ENCODE measurements around the gene RPS6KB2.

RPS6KB2 gene

DNA sequence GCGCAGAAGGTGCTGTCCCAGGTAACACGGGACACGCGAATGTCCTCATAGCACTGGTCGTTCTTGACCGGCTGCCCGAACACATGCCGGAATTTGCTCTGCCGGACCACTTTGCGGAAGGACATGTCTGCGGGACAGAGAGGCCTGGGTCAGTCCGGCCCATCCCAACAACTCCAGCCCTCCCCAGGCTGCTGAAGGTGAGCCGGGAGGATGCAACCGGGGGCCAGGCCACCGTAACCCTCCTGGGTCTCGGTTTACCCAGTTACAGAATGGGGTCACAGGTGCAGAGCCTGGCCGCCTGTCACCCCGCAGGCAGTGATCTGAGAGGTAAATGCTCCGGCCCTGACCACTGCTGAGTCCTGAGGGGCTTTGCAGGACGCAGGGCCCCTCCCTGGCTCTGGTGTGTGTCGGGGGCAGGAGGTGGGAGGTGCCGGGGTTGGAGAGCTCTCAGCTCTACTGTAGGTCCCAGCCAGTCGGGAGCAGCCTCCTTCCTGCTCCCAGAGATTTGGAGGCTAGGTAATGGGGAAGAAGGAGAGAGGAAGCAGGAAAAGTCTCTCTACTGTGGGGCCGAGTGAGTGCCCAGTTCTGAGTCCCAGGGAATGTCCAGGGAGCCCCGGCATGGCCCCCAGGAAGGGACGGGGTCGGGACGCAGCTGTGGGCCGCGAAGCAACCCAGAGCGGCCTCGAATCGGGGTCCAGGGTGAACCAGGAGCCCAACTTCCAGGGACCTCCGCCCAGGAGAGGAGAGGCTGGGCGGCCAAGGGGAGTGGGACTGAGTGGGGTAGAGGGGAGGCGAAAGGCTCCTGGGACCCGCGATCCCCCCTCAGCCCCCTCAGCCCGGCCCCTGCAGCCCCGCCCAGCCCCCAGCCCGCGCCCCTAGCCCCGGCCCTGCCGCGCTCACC, 14.5 kb downstream of the RPS6KB2 start:
- DNase-seq (ENCODE audit: low spot score): no peak

DNA sequence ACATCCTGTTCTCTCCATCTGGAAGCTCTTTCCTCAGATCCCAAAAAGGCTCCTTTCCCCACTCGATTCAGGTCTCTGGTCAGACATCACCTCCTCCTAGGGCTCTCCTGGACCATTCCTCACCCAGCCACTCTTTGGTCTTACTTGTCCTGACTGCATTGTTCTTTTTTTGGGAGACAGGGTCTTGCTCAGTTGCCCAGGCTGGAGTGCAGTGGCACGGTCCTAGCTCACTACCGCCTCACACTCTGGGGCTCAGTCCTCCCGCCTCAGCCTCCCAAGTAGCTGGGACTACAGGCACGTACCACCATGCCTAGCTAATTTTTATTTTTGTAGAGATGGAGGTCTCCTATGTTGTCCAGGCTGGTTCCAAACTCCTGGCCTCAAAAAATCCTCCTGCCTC, 17.2 kb downstream of the RPS6KB2 start:
- no peak for DNase-seq (ENCODE audit: low spot score)

DNA sequence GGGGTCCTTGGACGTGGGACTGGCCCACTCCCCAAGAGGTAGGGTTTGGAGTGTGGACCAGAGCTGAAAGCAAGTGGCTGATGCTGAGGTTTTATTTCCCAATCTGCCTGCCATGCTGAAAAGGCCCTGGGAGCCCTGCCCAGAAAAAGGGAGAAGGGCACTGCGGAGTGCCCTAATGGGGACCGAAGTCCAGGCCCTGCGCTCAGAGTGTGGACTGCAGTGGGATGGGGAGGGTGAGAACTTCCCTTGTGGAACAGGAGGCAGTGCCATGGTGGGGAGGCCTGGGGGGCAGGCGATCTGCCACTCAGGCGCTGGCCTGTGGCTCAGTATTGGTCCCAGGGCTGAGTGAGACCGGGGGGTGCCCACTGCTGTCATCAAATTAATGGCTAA, 19.9 kb downstream of the RPS6KB2 start:
- DNase-seq (ENCODE audit: low spot score): no peak

DNA sequence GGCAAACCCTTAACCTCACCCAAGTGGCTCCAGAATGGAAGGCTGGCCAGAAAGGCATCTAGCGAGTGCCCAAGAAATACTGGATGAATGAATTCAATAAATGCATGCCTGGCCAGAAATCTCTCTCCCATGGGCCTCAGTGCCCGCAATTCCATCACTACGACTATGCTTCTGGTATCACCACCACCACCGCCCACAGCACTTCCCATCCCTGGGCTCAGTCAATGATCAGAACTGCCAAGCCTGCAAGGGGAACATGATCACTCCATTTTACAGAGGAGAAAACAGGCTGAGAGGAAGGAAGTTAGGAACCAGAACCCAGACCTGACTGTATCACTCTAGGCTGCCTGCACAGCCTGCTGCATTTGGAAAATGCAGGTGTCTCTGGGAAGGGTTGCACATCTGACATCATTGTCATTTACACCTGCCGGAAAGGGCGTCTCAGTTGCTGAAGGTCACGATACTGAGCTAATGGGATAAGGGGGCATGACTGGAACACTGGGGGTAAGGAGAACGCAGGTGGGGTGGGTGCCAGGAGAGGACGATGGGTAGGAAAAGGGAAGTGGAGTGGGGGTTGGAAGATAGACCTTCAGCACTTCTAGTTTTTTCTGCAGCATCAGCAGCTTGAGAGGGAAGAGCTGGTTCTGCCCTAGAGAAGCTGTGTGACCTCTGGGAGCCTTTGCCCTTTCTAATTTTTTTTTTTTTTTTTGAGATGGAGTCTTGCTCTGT, 21.0 kb downstream of the RPS6KB2 start:
- no peak for DNase-seq (ENCODE audit: low spot score)

DNA sequence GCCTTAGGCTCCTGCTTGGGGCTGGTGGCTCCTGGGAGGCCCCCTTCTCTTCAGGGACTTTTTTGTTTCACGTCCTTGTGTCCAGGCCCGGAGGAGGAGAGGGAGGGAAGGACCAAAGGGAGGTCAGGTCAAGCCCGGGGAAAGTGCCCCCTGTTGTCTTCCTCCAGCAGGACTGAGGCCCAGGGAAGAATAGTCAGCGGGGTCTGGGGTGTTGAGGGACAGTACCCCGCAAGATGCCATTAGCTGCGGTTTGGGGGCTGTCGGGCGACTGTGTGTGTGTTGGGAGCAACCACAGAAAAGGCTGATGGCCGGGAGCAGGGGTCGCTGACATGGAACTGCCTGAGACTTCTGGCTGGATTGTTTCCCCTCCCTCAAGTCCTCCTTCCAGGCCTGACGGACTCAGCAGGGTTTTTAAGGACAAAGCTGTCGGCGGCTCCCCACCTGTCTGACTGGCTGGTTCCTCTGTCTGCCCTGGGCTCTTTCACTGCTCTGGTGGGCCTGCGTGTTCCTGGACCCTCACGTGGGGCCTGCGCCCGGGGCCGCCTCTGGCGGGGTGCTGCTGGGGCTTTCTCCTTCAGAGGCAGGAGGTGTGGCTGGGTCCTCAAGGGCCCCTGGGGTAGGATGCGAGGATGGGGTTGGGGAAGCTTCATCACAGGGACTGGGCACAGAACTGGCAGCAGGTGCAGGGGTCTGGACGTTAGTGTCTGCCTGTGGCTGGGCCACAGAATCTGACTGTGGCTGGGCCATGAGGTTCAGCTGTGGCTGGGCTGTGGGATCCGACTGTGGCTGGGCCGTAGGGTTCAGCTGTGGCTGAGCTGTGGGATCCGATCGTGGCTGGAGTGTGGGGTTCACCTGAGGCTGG, 22.7 kb downstream of the RPS6KB2 start:
- DNase-seq (ENCODE audit: low spot score): no peak

DNA sequence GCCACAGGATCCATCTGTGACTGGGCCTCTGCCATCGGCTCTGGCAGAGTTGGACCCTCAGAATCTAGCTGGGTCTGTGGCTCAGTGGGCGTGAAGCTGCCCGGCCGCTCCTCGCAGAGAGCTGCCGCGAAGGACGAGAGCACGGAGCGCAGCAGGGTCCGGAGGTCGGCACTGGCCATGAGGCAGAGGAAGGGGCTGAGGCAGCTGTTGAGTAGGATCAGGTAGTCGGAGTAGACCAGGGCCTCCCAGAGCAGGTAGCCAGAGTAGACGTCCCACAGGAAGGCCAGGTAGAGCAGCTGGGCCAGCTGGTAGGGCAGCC, 23.3 kb downstream of the RPS6KB2 start:
- DNase-seq (ENCODE audit: low spot score): no peak

DNA sequence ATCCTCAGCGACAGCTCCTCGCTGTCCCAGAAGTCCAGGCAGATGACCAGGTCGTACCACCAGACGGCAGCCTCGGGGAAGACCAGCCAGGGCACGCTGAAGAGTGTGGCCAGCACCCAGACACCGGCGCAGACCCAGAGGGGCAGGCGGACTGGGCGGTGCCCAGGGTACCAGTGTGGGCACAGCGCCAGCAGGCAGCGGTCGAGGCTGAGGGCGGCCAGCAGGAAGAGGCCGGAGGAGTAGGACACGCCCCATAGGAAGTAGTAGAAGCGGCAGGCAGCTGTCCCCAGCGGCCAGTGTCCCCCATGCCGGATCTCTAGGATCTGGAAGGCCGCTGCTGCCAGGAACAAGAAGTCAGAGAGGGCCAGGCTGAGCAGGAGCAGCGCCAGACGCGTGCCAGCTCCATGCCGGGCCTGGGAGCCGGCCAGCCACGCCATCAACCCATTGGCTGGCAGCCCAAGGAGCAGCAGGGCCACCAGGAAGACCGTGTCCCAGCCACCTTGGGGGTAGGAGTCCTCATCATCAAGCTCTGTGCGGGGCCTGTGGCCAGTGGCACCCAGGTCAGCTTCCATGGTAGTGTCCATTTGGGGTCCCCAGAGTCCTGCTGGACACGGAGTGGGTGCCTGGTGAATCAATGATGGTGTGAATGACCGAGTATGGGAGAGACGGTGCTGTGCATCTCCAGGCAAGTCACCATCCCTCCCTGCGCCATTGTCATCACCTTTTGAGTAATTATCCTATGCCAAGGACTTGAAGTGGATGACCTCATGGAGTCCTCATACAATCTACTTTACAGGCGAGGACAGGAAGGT, 24.1 kb downstream of the RPS6KB2 start, which contains the start of gene GPR152:
Gene GPR152 (minus strand): TSS at position 589 of the 812 bp plus-strand sequence. CDS start 5 bp downstream, at position 584.
- DNase-seq (ENCODE audit: low spot score): no peak

DNA sequence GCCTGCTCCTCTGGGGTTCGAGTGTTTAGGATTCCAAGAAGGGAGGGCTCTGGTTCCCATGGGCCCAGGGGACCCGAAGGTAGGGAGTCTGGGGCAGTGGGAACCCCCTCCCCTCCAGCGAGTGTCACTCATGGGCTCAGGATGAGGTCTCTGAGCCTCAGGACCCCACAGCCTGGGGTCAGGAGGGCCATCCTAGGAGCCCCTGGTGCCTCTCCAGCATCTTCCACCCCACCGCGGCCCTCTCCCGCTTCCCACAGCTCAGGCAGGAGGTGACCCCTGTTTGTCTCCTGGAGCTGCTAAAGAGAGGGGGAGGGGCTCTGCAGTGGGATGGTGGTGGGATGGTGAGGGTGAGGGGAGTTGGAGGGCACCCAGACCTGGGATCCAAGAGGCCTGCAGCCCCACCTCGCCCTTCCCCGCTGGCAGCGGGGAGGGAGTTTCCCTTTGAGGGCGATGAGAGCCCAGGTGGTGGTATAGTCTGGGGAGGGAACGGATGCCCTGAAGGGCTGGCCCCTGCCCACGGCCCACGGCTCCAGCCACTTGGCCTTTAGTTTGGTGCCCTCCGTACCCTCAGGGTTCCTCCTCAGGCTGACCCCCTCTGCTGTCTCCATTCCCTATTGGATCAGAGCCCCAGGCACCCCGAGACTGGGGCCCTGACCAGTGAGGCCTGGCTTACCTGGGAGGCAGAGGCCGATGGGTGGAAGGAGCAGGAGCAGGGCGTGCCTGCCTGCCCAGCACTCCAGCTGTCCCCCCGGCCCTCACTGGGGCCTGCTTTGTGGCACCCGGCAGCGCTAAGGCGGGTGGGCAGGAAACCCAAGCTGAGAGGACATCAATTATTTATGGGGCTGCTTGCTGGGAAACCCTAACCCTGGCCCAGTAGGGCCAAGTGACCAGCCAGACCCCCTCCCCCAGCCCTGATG, 25.8 kb downstream of the RPS6KB2 start:
- DNase-seq (ENCODE audit: low spot score): no peak

DNA sequence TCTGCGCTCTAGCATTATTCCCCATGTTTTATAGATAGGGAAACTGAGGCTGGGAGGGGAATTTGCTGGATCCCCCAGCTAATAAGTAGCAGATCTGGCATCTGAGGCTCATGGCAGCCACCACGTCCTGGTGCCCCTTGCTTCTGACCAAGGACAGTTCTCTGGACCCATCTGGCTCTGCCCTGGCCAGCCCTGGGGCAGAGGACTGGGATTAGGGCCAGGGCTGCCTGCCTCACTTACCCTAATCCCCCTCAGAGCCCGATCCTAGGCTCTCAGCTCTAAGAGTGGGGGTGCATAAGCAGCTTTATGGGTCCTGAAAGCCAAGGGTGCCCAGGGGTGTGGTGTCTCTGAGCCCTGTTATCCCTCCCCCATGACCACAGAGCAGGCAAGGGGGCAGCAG, 26.8 kb downstream of the RPS6KB2 start, which contains the start of gene CABP4:
Gene CABP4 (plus strand): TSS at position 301 of the 400 bp plus-strand sequence. CDS start 70 bp downstream, at position 371.
- DNase-seq (ENCODE audit: low spot score): no peak

DNA sequence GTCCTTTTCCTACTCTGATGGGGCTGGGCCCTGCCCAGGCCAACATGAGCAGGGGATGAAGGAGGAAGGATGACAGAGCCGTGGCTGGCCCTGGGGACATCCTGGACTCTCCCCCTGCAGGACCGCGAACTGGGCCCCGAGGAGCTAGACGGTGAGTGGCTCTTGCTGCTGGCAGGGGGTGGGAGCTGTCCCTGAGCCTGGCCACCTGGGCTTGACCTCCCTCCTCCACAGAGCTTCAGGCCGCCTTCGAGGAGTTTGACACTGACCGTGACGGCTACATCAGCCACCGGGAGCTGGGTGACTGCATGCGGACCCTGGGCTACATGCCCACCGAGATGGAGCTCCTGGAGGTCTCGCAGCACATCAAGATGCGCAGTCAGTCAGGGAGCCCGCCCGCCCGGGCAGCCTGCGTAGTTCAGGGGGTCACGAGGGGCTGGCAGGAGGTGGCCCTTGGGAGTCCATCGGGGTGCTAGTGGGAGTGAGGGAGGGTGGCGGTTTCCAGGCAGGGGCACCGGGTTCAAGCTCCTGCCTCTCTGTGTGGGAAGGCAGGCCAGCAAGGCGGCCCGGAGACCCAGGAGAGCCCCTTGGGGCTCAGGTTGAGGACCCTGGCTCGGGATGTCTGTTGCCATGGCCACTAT, 27.9 kb downstream of the RPS6KB2 start:
- no peak for DNase-seq (ENCODE audit: low spot score)

DNA sequence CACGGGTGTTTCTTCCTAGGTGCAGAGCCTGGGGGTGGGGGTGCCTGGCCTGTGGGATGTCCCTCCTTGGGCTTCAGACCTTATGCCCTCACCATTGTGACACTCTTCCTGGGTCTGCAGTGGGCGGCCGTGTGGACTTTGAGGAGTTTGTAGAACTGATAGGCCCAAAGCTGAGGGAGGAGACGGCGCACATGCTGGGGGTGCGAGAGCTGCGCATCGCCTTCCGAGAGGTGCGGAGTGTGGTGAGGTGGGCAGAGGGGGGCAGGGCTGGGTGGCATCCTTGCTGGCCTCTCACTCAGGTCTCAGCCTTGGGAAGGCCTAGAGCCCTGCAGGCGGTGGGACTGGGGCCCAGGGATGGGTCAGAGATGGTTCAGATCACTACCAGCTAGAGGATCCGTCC, 29.2 kb downstream of the RPS6KB2 start:
- no peak for DNase-seq (ENCODE audit: low spot score)

DNA sequence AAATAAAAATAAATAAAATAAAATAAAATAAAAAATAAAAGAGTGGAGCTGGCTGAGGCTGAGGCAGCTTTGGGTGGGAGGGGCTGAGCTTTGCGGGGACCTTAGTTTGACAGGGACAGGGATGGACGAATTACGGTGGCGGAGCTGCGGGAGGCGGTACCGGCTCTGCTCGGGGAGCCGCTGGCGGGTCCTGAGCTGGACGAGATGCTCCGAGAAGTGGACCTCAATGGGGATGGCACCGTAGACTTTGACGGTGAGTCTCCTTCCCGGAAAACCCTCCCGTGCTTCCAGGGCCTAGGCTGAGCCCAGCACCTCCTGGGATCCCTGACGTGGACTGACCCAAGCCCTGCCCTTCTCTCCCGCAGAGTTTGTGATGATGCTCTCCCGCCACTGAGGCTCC, 30.0 kb downstream of the RPS6KB2 start:
- DNase-seq (ENCODE audit: low spot score): no peak

DNA sequence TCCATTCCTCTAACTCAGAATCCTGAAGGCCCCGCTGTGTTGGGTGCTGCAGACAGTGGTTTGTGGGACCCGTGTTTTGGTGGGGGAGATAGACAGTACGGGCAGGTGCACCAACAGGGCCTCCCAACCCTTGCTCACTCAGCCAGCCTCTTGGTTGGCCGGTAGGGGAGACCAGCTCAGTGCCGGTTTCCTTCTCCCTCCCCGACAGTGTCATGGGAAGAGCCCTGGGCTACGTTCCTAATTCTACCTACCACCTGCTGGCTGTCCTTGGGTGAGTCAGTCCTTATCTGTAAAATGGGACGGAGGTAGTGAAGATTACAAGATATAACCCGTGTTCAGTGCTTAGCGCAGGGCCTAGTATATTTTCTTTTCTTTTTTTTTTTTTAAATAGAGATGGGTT, 34.9 kb downstream of the RPS6KB2 start:
- DNase-seq (ENCODE audit: low spot score): no peak

DNA sequence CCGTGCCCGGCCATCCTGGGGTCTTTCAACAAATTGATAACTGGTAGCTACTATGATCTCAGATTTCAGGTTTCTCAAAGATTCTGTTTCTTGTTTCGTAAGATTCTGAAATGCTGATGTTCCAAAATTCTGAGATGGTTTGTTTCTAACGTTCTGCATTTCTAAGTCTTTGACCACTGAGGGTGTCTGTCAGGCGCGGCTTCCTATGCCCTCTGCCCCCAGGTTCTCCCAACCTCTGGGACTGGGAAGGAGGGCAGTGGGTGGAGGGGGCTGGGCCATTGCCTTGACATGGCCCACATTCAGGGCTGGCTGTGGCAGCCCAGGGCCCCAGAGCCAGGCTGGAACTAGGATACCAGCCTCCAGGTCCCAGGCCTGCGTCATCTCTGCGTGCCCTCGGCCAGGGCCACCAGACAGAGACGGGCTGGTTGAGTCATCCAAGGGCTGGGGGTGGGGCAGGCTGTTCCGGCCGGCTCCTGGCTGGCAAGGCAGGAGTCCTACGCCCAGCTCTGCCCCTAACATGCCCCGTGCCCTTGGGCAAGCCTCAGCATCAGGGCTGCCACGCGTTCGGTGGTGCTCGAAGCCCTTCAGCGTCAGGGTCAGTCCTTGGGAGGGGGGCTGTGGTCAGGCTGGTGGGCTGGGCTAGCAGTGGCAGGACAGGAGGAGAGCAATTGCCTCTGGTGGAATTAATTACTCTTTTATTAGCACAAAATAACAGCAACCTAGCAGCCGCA, 35.6 kb downstream of the RPS6KB2 start:
- peak; percentile 56 for DNase-seq (ENCODE audit: low spot score)

DNA sequence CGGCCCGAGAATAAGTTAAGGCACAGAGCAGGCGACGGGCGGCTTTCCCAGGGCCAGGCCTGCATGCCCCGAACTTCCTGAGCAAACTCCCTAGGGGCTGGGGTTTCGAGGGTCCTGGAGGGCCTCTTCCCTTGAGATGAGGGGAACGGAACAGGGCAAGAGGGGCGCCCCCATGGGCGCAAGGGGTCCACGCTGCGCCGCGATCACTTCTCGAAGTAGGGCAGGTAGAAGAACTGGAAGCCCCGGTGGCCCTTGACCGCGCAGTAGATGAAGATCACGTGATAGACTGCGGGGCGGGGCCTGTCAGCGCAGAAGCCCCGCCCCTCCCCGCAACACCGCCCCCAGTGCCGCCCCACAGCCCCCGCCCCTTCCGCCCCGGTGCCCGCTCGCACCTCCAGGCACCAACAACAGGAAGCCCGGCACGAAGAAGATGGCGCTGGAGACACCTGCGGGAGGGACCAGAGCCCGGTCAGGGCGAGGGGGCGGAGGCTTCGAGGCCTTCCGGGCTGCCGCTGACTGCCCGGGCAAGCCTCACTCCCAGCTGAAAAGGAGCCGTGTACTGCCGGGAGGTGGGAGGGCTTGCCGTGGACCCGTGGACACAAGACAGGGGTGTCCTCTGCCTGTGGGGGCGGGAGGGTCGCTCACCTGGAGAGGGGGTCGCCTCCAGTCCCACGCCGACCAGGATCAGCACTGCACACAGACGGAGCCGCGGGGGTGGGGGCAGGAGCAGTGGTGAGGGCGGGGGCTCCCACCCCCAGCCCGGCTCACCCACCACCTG, 36.3 kb downstream of the RPS6KB2 start:
- DNase-seq (ENCODE audit: low spot score): peak; percentile 90

DNA sequence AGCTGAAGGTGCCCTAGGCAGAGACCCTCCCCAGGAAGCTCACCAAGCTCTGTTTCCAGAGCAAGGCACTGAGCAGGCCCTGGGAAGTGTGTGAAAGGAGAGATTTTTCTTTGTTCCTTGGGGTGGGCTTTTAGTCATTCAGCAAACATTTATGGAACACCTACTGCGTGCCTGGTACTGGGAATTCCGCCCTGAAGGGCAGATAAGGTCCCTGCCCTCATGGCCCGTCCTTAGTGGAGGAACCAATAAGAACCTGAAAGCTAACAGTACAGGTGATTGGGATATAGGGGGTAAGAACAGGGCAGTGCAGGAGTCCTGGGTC, 36.9 kb downstream of the RPS6KB2 start:
- DNase-seq (ENCODE audit: low spot score): peak; percentile 56

DNA sequence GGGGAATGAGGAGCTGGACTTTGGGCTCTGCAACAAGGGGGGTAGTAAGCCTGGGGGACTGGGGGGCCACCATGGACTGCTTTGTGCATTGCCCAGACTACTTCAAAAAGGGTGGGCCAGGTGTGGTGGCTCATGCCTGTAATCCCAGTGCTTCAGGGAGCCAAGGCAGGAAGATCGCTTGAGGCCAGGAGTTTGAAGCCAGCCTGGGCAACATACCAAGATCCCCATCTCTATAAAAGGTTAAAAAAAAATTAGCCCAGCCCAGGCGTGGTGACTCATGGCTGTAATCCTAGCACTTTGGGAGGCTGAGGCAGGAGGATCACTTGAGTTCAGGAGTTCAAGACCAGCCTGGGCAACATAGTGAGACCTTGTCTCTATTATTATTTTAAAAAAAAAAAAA, 37.2 kb downstream of the RPS6KB2 start:
- peak; percentile 81 for DNase-seq (ENCODE audit: low spot score)

DNA sequence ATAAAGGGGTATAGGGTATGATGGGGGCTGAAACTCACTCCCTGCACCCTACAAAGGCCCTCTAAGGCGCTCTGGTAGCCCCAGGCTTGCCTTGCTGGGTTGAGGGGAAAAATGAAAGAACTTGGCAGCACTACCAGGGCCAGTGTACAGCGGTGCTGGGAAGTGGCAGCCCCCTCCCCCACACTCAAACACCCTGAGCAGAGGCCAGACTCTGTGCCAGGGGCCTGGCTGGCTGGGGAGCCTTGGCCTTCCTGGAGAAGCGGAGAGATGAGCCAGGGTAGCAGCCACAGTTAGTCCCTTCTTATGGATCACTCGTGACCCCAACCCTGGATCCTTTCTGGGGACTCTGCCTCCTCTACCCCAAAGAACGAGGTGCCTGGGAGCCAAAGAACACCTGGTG, 38.1 kb downstream of the RPS6KB2 start:
- no peak for DNase-seq (ENCODE audit: low spot score)

All from hematopoietic multipotent progenitor cell treated with erythropoietin and hydrocortisone succinate and interleukin-3 and kit ligand, for 17 days (in vitro differentiated cells).